WTC11 (cell line): Measurements from ENCODE around the gene SUCLG2. TPM values are rescaled to one million over a fixed set of nuclear protein-coding genes. Genes with fewer than 3 reads are reported as not detected.

Experiments
- ATAC-seq: fragments of 200-7000 bp; cut with Tn5 transposase; 2 replicates; pipeline ENCODE4 v1.10.0; 2021; ENCODE audit warnings: mild to moderate bottlenecking, moderate library complexity
- CTCF ChIA-PET: fragments of 300-600 bp; sonication (Branson Sonifier 250); formaldehyde crosslinking; loops from one replicate; lab custom pipeline; 2021; ENCODE audit warnings: antibody characterized with exemption; lab: Charles Lee
- POLR2A ChIA-PET: fragments of 350-600 bp; sonication (Branson Sonifier 250); formaldehyde crosslinking; loops from one replicate; lab custom pipeline; 2021; ENCODE audit warnings: antibody characterized with exemption; lab: Charles Lee
- DNase-seq: peaks from one replicate; pipeline ENCODE4 v3.0.0; 2021; ENCODE audit warnings: low spot score
- H3K27ac Mint-ChIP-seq: 2 replicates; pipeline ENCODE4 v1.8.0; 2021; ENCODE audit warnings: mixed read lengths
- H3K27me3 Mint-ChIP-seq: 2 replicates; pipeline ENCODE4 v1.8.0; 2021; ENCODE audit warnings: low read depth, mild to moderate bottlenecking, moderate library complexity, mixed read lengths
- H3K36me3 Mint-ChIP-seq: 2 replicates; pipeline ENCODE4 v1.8.0; 2021; ENCODE audit warnings: mixed read lengths
- H3K4me1 Mint-ChIP-seq: 2 replicates; pipeline ENCODE4 v1.8.0; 2022; ENCODE audit warnings: mixed read lengths
- H3K4me3 Mint-ChIP-seq: 2 replicates; pipeline ENCODE4 v1.8.0; 2021; ENCODE audit warnings: mild to moderate bottlenecking, moderate library complexity, mixed read lengths
- H3K9me3 Mint-ChIP-seq: 2 replicates; pipeline ENCODE4 v1.8.0; 2021; ENCODE audit warnings: mixed read lengths
- CREB1 ChIP-seq: sonication (generic); formaldehyde crosslinking; IDR thresholded peaks from 2 replicates; pipeline ENCODE4 v1.8.0; 2023; ENCODE audit warnings: mild to moderate bottlenecking, missing genetic modification reagents
- EMX1 ChIP-seq: fragments of 250-450 bp; sonication (Bioruptor Pico); IDR thresholded peaks from 2 replicates; pipeline ENCODE4 v1.8.0; 2021; ENCODE audit warnings: mild to moderate bottlenecking
- ETV6 ChIP-seq: sonication (generic); formaldehyde crosslinking; IDR thresholded peaks from 2 replicates; pipeline ENCODE4 v1.8.1; 2022; ENCODE audit warnings: mild to moderate bottlenecking, missing genetic modification reagents
- KAT7 ChIP-seq: sonication (generic); formaldehyde crosslinking; IDR thresholded peaks from 2 replicates; pipeline ENCODE4 v1.8.1; 2023; ENCODE audit warnings: missing genetic modification reagents, mild to moderate bottlenecking, borderline replicate concordance
- MXD4 ChIP-seq: fragments of 250-450 bp; sonication (Bioruptor Pico); IDR thresholded peaks from 2 replicates; pipeline ENCODE4 v1.8.0; 2021; ENCODE audit warnings: mild to moderate bottlenecking, moderate library complexity, borderline replicate concordance
- NFATC4 ChIP-seq: fragments of 250-450 bp; sonication (Bioruptor Pico); IDR thresholded peaks from 2 replicates; pipeline ENCODE4 v1.9.0; 2021; ENCODE audit warnings: mild to moderate bottlenecking
- NFYB ChIP-seq: sonication (generic); formaldehyde crosslinking; conservative IDR thresholded peaks from 2 replicates; pipeline ENCODE4 v1.8.0; 2022; ENCODE audit warnings: low read depth, missing genetic modification reagents
- NR1H2 ChIP-seq: sonication (generic); formaldehyde crosslinking; IDR thresholded peaks from 2 replicates; pipeline ENCODE4 v1.9.0; 2021; ENCODE audit warnings: mild to moderate bottlenecking, moderate library complexity, missing genetic modification reagents
- ZNF219 ChIP-seq: sonication (generic); formaldehyde crosslinking; IDR thresholded peaks from 2 replicates; pipeline ENCODE4 v1.8.0; 2023; ENCODE audit warnings: missing genetic modification reagents, mild to moderate bottlenecking, borderline replicate concordance
- ZNF396 ChIP-seq: fragments of 250-450 bp; sonication (Bioruptor Pico); IDR thresholded peaks from 2 replicates; pipeline ENCODE4 v1.8.0; 2021; ENCODE audit warnings: mild to moderate bottlenecking, moderate library complexity, borderline replicate concordance
- total RNA-seq: library from RNA; stranded (reverse); gene quantifications from 3 replicates; pipeline ENCODE4 v1.2.3, GENCODE V29; 2021
- TF ChIP-seq, protein P1 (sequence below): fragments of 200-600 bp; IDR thresholded peaks from 2 replicates; pipeline ENCODE4 v1.8.0; 2022; ENCODE audit warnings: antibody characterized with exemption
- TF ChIP-seq, protein P2 (sequence below): sonication (generic); formaldehyde crosslinking; IDR thresholded peaks from 2 replicates; pipeline ENCODE4 v1.8.1; 2022; ENCODE audit warnings: mild to moderate bottlenecking, moderate library complexity, missing genetic modification reagents
- TF ChIP-seq, protein P3 (sequence below): sonication (generic); formaldehyde crosslinking; IDR thresholded peaks from 2 replicates; pipeline ENCODE4 v1.8.1; 2023; ENCODE audit warnings: mild to moderate bottlenecking, missing genetic modification reagents, moderate library complexity
- TF ChIP-seq, protein P4 (sequence below): sonication (generic); formaldehyde crosslinking; conservative IDR thresholded peaks from 2 replicates; pipeline ENCODE4 v1.8.1; 2023; ENCODE audit warnings: mild to moderate bottlenecking, low read depth, missing genetic modification reagents, moderate library complexity
- TF ChIP-seq, protein P5 (sequence below): fragments of 250-450 bp; sonication (Bioruptor Pico); IDR thresholded peaks from 2 replicates; pipeline ENCODE4 v1.9.0; 2021; ENCODE audit warnings: moderate library complexity, mild to moderate bottlenecking, inconsistent platforms, borderline replicate concordance
- TF ChIP-seq, protein P6 (sequence below): sonication (generic); formaldehyde crosslinking; IDR thresholded peaks from 2 replicates; pipeline ENCODE4 v1.8.0; 2022; ENCODE audit warnings: missing genetic modification reagents
- TF ChIP-seq, protein P7 (sequence below): fragments of 250-450 bp; sonication (Bioruptor Pico); IDR thresholded peaks from 2 replicates; pipeline ENCODE4 v1.8.0; 2021; ENCODE audit warnings: mild to moderate bottlenecking
- TF ChIP-seq, protein P8 (sequence below): sonication (generic); formaldehyde crosslinking; IDR thresholded peaks from 2 replicates; pipeline ENCODE4 v1.8.1; 2022; ENCODE audit warnings: low read depth, missing genetic modification reagents, borderline replicate concordance

The SUCLG2 gene
- total RNA-seq, 1 experiment from 2014 or later = 39.7 TPM

DNA sequence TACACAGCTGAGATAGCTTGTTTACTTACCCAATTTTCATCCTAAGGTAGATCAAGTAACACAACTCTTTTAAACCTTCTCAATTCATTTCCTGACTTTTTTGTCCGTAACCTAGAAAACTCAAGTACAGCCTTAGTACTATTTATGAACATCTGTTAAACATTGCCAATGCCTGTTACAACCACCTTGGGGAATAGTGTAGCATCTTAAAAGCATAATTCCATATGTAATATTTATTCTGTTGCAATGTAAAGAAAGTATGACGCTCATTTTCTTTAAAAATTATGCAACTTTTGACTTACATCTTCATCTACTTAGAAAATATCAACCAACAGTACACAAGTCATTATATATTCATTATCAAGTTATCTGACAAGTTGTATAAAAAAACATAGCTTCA lies 54.6 kb downstream of the SUCLG2 start:
- ChIA-PET CTCF (interaction anchor here (0.9 kb wide), 1 partner anchor 215 kb away, joined by 3 read pairs; no protein-coding TSS in a partner anchor), POLR2A (no interaction called here)
- peaks cover 20% of the 10 kb centered on the region for H3K4me1 Mint-ChIP-seq

DNA sequence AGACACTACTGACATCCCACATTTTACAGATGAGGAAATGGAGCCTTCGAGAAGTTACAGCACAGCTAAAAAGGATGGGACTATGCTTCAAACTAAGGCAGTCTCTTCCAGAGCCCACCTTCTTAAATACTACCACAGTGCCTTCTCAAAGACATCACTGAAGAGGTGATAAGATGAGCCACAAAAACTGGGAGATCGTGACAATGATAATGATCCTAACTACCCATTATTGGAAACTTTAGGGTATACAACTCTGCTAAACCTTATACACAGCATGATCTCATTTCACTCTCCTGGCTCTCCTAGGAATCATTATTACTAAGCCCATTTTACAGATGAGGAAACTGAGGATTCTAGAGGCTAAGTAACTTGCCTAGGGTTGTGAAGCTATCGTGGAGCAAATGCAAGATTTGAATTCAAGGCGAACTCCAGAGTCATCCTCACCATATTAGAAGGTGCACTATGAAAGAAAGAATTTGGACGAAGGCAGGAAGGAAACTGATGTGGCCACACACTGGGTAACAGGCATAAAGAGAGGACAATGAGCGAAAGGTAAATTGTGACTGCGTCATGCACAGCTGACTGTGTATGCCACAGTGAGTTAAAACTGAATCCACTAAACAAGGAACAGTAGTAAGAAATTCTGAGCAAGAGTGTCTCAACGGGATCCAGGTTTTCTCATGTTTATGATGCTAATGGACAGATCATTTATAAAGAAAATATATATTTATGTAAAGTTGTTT lies 55.4 kb downstream of the SUCLG2 start:
- CTCF ChIA-PET = no interaction called here
- Mint-ChIP-seq H3K9me3 (peaks cover 5% of the 10 kb centered on the region), H3K4me3 (no peak overlapping the region), H3K27me3 (no peaks in the 10 kb centered on the region), H3K27ac (no peak overlapping the region), H3K4me1 (peaks cover 20% of the 10 kb centered on the region), H3K36me3 (peaks cover 18% of the 10 kb centered on the region)
- DNase-seq (no peak), ATAC-seq (no peak)
- no peak for TF ChIP-seq NFATC4 (CRISPR knock-in tag)
- TF ChIP-seq, protein P1, sequence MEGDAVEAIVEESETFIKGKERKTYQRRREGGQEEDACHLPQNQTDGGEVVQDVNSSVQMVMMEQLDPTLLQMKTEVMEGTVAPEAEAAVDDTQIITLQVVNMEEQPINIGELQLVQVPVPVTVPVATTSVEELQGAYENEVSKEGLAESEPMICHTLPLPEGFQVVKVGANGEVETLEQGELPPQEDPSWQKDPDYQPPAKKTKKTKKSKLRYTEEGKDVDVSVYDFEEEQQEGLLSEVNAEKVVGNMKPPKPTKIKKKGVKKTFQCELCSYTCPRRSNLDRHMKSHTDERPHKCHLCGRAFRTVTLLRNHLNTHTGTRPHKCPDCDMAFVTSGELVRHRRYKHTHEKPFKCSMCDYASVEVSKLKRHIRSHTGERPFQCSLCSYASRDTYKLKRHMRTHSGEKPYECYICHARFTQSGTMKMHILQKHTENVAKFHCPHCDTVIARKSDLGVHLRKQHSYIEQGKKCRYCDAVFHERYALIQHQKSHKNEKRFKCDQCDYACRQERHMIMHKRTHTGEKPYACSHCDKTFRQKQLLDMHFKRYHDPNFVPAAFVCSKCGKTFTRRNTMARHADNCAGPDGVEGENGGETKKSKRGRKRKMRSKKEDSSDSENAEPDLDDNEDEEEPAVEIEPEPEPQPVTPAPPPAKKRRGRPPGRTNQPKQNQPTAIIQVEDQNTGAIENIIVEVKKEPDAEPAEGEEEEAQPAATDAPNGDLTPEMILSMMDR = no peak
- TF ChIP-seq NR1H2 (CRISPR knock-in tag) = no peak
- TF ChIP-seq, protein P2, sequence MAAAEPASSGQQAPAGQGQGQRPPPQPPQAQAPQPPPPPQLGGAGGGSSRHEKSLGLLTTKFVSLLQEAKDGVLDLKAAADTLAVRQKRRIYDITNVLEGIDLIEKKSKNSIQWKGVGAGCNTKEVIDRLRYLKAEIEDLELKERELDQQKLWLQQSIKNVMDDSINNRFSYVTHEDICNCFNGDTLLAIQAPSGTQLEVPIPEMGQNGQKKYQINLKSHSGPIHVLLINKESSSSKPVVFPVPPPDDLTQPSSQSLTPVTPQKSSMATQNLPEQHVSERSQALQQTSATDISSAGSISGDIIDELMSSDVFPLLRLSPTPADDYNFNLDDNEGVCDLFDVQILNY (CRISPR knock-in tag) = no peak
- TF ChIP-seq NFYB (CRISPR knock-in tag) = no peak
- TF ChIP-seq MXD4 (CRISPR knock-in tag) = no peak
- POLR2A ChIA-PET = no interaction called here

More for the DNA sequence above, 54.6 kb downstream of the SUCLG2 start:
- no peak for ATAC-seq
- no peak overlapping the region for H3K4me3 Mint-ChIP-seq
- TF ChIP-seq KAT7 (CRISPR knock-in tag) = no peak
- TF ChIP-seq, protein P3, sequence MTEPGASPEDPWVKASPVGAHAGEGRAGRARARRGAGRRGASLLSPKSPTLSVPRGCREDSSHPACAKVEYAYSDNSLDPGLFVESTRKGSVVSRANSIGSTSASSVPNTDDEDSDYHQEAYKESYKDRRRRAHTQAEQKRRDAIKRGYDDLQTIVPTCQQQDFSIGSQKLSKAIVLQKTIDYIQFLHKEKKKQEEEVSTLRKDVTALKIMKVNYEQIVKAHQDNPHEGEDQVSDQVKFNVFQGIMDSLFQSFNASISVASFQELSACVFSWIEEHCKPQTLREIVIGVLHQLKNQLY = no peak
- TF ChIP-seq ZNF219 = no peak
- TF ChIP-seq, protein P4, sequence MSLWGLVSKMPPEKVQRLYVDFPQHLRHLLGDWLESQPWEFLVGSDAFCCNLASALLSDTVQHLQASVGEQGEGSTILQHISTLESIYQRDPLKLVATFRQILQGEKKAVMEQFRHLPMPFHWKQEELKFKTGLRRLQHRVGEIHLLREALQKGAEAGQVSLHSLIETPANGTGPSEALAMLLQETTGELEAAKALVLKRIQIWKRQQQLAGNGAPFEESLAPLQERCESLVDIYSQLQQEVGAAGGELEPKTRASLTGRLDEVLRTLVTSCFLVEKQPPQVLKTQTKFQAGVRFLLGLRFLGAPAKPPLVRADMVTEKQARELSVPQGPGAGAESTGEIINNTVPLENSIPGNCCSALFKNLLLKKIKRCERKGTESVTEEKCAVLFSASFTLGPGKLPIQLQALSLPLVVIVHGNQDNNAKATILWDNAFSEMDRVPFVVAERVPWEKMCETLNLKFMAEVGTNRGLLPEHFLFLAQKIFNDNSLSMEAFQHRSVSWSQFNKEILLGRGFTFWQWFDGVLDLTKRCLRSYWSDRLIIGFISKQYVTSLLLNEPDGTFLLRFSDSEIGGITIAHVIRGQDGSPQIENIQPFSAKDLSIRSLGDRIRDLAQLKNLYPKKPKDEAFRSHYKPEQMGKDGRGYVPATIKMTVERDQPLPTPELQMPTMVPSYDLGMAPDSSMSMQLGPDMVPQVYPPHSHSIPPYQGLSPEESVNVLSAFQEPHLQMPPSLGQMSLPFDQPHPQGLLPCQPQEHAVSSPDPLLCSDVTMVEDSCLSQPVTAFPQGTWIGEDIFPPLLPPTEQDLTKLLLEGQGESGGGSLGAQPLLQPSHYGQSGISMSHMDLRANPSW = no peak
- TF ChIP-seq, protein P5, sequence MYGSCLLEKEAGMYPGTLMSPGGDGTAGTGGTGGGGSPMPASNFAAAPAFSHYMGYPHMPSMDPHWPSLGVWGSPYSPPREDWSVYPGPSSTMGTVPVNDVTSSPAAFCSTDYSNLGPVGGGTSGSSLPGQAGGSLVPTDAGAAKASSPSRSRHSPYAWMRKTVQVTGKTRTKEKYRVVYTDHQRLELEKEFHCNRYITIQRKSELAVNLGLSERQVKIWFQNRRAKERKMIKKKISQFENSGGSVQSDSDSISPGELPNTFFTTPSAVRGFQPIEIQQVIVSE (CRISPR knock-in tag) = no peak
- TF ChIP-seq, all 79 proteins: peak for 0
- no peak overlapping the region for H3K27ac Mint-ChIP-seq
- H3K9me3 Mint-ChIP-seq = no peaks in the 10 kb centered on the region
- no peaks in the 10 kb centered on the region for H3K27me3 Mint-ChIP-seq
- no peak for DNase-seq
- peaks cover 16% of the 10 kb centered on the region for H3K36me3 Mint-ChIP-seq

DNA sequence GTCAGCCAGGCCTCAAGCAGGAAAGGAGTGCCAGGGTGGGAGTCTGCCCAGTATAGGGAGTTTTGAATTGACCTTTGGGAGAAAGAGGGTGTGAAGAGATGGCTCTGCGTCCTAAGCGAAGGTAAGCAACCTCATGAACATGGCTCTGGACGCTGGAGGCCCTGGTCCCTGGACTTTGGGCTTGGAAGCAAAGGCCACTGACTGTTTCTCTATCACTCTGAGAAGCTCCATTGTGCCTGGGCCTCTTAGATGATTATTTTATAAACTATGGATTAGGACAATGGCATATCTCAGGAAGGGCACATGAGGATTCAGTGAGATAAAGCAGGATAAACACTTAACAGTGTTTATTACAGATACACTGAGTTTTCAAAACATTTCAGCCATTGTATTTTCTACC lies 59.0 kb downstream of the SUCLG2 start:
- no peak for DNase-seq
- peaks cover 26% of the 10 kb centered on the region for H3K36me3 Mint-ChIP-seq
- peaks cover 3% of the 10 kb centered on the region; the same call in 1 of the 2 replicates for H3K4me1 Mint-ChIP-seq
- TF ChIP-seq ETV6 (CRISPR knock-in tag) = no peak
- no peak for TF ChIP-seq EMX1 (CRISPR knock-in tag)
- TF ChIP-seq CREB1 (CRISPR knock-in tag) = no peak
- no peak for TF ChIP-seq ZNF396
- TF ChIP-seq, protein P6, sequence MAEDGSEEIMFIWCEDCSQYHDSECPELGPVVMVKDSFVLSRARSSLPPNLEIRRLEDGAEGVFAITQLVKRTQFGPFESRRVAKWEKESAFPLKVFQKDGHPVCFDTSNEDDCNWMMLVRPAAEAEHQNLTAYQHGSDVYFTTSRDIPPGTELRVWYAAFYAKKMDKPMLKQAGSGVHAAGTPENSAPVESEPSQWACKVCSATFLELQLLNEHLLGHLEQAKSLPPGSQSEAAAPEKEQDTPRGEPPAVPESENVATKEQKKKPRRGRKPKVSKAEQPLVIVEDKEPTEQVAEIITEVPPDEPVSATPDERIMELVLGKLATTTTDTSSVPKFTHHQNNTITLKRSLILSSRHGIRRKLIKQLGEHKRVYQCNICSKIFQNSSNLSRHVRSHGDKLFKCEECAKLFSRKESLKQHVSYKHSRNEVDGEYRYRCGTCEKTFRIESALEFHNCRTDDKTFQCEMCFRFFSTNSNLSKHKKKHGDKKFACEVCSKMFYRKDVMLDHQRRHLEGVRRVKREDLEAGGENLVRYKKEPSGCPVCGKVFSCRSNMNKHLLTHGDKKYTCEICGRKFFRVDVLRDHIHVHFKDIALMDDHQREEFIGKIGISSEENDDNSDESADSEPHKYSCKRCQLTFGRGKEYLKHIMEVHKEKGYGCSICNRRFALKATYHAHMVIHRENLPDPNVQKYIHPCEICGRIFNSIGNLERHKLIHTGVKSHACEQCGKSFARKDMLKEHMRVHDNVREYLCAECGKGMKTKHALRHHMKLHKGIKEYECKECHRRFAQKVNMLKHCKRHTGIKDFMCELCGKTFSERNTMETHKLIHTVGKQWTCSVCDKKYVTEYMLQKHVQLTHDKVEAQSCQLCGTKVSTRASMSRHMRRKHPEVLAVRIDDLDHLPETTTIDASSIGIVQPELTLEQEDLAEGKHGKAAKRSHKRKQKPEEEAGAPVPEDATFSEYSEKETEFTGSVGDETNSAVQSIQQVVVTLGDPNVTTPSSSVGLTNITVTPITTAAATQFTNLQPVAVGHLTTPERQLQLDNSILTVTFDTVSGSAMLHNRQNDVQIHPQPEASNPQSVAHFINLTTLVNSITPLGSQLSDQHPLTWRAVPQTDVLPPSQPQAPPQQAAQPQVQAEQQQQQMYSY (CRISPR knock-in tag) = no peak
- TF ChIP-seq, protein P7, sequence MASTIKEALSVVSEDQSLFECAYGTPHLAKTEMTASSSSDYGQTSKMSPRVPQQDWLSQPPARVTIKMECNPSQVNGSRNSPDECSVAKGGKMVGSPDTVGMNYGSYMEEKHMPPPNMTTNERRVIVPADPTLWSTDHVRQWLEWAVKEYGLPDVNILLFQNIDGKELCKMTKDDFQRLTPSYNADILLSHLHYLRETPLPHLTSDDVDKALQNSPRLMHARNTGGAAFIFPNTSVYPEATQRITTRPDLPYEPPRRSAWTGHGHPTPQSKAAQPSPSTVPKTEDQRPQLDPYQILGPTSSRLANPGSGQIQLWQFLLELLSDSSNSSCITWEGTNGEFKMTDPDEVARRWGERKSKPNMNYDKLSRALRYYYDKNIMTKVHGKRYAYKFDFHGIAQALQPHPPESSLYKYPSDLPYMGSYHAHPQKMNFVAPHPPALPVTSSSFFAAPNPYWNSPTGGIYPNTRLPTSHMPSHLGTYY = no peak
- TF ChIP-seq, protein P8, sequence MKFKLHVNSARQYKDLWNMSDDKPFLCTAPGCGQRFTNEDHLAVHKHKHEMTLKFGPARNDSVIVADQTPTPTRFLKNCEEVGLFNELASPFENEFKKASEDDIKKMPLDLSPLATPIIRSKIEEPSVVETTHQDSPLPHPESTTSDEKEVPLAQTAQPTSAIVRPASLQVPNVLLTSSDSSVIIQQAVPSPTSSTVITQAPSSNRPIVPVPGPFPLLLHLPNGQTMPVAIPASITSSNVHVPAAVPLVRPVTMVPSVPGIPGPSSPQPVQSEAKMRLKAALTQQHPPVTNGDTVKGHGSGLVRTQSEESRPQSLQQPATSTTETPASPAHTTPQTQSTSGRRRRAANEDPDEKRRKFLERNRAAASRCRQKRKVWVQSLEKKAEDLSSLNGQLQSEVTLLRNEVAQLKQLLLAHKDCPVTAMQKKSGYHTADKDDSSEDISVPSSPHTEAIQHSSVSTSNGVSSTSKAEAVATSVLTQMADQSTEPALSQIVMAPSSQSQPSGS (CRISPR knock-in tag) = no peak
- peaks cover 5% of the 10 kb centered on the region for H3K9me3 Mint-ChIP-seq
- no peak for ATAC-seq
- ChIA-PET POLR2A (no interaction called here), CTCF (no interaction called here)
- no peaks in the 10 kb centered on the region for H3K27me3 Mint-ChIP-seq
- no peak overlapping the region for H3K27ac Mint-ChIP-seq
- H3K4me3 Mint-ChIP-seq = no peak overlapping the region
